GM10847 (cell line): Measurements from ENCODE around the gene C9orf153.

Experiments used
- POLR2A ChIP-seq: IDR thresholded peaks from 2 replicates; pipeline ENCODE4 v1.6.1; 2011; ENCODE audit not compliant: insufficient read length; ENCODE audit errors: extremely low read depth

C9orf153 gene

DNA sequence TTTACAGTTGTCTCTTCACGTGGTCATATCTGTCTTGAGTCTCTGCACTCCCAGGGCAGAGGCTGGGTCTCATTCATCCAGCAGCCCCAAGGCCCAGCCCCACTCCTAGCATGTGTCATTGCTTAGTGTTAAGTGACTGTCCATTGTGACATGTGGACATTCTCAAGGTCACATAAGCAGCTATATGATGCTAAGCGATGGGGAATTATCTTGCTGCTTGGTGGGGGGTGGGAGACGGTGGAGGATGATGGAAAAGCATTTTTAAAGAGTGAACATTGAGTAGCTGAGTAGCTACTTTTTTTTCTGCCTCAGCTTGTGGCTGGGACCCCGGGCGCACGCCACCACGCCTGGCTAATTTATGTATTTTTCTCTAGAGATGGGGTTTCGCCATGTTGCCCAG is at the start of gene C9orf153:
Gene C9orf153, minus strand, starts transcription at position 101 of the 400 bp plus-strand sequence. CDS start 30,054 bp downstream, outside the sequence.
- TF ChIP-seq POLR2A = no peak

DNA sequence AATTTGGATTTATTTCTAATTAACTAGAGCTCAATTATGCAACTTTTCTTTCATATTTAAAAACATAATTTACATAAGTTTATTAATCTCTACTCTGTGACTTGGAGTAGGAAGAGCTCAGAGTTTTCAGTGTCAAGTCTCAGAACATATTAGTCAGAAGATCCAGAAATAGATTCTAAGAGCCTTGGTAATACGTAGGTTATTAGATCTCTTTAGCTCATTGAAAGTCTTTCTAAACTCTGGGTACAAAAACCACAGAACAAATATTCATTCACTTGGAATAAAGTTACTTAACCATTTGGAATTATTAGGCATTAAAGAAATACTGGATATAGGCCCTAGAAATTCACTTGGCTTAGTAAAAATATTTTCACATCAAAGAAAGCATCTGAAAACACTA is 49.2 kb upstream of the C9orf153 start:
- TF ChIP-seq POLR2A = no peak

DNA sequence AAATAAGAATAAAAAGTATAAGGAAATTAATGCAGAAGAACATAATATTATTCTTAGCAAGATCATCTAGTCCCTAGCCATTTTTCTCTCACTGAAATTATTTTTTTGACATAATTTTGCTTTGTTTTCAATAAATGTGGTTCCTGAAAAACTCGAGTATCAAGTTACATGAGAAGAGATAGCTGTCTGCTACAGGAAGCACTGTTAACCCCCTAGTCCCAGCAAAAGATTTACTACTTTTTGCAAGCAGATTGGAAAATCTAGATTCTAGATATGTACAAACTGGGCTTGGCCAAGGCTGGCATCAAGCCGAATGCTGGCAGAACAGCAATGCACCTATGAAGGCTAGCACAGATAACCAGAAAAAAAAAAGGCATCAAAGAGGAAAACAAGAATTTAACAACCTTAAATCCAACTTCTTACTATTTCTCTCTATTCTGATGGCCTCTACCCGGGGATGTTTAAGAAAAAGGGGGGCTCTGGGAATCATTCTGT is 44.8 kb upstream of the C9orf153 start:
- TF ChIP-seq POLR2A = no peak

DNA sequence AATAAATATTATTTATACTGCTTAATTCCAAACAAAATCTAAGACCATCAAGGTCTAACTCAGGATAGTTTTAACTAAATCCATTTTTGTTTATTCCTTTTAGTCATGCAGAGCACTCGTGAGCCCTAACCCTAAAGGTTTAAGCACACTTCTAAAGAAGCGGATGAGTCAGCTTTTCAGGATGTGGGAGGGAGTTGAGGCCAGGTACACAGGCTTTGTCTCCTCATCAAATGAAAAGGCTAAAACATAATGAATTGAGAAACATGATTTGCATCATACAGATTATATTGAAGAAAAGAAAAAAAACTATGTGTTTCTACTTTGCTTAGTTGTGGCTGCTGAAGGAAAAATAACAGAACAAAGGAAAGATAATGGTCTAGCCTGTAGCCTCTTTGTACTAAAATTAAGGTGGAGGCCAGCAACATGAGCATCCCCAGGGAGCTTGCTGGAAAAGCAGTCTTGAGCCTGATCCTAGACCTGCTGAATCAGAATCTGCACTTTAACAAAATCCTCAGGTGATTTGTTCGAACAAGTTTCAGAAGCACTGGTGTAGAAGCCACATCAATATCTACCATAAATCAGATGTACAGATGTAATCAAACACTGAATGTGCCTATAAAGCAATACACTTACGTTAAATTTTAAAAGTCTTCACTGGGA is 44.0 kb upstream of the C9orf153 start:
- no peak for TF ChIP-seq POLR2A

DNA sequence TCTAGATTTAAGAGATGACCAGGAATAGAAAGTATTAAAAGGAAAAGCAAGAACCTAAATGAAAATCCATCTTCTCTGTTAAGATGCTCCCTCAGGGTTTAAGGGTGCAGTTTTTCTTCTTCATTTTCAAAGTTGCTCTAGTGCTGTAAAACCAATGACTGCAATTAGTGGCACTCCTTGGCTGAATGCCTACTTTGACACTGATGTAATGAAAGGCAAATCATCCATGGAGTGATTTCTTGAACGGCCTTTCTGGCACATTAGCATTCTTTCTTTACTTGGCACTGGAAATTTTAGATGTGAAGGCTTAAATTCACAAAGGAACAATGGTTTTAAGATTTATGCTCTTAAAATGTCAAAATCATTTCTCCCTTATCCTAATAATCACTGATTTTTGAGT is 42.2 kb upstream of the C9orf153 start:
- TF ChIP-seq POLR2A = no peak

GRCh38 chr9:86300701-86301100 is 41.2 kb upstream of the C9orf153 start:
- no peak for TF ChIP-seq POLR2A

- no peak for TF ChIP-seq POLR2A
These were observed 39.4 kb upstream of the C9orf153 start for GRCh38 chr9:86298873-86299272.

DNA sequence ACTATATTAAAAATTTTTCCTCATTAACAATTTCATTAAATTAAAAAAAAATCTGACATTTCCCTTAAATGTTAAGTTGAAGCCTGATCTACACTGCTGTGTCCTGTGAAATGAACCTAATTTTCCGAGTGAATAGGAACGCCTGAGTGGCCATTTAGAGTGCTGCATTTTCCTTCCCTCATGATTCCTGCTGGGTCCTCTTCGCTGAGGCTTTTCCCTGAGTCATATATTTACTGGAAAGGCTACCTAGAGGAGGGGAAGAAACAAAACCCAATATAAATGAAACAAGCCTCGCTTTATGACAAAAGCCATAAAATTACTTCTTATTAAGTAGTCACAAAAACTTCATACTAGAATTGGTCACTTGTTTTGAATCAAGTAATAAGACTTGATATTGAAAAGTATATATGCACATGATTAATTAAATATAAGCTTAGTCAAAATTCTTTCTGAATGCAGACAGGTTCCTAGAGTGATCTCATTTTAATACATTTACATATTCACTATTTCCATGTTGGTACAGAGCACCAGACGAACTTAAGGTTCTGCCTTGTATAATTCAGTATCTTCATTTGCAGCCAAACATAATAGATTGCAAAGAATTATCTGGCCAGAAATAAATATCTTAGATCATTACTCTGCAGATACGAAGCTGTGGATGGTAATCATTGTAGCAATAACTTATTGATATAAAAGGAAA is 29.2 kb upstream of the C9orf153 start:
- TF ChIP-seq POLR2A = no peak

DNA sequence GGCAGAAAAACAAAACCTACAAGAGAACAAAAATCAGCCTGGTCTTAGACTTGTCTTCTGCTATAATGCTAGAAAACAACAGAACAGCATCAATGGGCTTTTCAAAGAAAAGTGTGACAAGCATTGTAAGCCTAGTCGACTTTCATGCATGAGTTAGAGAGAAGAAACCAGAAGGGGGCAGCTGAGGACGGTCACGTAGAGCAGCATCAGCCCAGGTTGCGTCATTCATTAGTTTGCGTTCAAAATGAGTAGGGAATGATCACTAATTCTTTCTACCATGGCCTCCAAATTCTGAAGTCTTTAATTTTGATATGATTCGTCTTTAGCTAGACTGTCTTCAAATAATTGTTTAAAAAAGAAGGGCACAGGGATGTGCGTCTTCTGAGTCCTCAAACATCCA is 27.6 kb upstream of the C9orf153 start:
- no peak for TF ChIP-seq POLR2A

GRCh38 chr9:86286278-86286677 is 26.8 kb upstream of the C9orf153 start:
- TF ChIP-seq POLR2A = no peak

DNA sequence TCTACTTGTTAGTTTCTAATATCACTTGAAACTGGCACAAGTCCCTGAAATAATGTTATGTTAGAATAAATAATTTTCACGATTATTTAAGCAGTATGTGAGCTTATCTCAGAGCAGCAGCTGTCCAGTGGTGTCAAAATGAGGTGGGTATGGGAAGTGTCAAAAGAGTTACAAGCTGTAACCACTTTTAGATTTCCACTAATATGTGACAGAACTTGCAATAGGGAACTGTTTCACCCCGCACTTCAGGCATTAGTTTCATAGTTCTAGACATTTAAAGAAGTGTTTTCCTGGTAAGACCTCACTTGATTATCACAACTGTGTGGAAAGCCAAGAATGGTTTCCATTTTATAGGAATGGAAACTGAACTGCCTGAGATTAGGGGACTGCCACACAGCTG is 25.8 kb upstream of the C9orf153 start:
- TF ChIP-seq POLR2A = no peak

DNA sequence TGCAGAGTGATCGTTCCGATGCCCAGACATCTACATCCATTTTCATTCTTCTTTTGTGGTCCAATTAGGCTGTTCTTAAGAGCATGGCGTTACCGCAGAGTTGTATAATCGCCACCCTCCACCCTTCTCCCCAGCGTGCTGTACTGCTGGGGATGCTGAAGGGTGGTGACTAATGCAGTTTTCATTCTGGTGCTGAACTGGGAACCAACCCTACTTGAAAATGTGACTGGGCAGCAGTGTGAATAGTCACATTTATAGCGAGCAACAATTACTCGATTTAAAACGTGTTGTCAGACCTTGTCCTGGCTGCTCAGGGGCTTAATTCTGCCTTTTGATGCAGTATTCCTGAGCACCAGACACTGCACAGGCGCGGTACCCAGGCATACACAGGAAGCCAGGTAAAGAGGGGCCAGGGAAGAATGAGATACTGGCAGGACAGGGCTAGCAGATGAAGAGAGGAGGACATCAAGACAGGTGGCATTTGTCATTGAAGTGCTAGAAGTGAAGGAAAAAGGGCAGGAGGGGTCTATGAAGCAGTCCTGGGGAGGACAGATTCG is 23.6 kb upstream of the C9orf153 start:
- TF ChIP-seq POLR2A = no peak

- TF ChIP-seq POLR2A = peak; percentile 80
These were observed 22.9 kb upstream of the C9orf153 start, which contains the start of gene ISCA1 for GRCh38 chr9:86282077-86282978. Gene ISCA1, minus strand, starts transcription at chr9:86282538. Its CDS starts 80 bp downstream, at chr9:86282458.

GRCh38 chr9:86281593-86282076 is 22.2 kb upstream of the C9orf153 start:
- no peak for TF ChIP-seq POLR2A

GRCh38 chr9:86280580-86280979 is 21.1 kb upstream of the C9orf153 start:
- no peak for TF ChIP-seq POLR2A
